IPS DF 6.9 (cell line): Measurements from ENCODE around the gene NEB.
"Not testable (repeated sequence)": the region's sequence is repeated elsewhere in the genome, so short reads cannot be mapped to it uniquely, and the experiment has no call there.

ENCODE experiments used
- DNase-seq: peaks from one replicate; pipeline ENCODE4 v3.0.0-alpha.2; 2013; ENCODE audit warnings: low read depth, low spot score
- H3K27ac ChIP-seq: one replicate; pipeline ENCODE4 v1.5.1; 2013; ENCODE audit warnings: low read length, control low read depth
- H3K27me3 ChIP-seq: 2 replicates; pipeline ENCODE4 v1.6.1; 2013; ENCODE audit warnings: mild to moderate bottlenecking, low read length; ENCODE audit not compliant: control insufficient read depth, insufficient read depth
- H3K36me3 ChIP-seq: 2 replicates; pipeline ENCODE4 v1.6.1; 2013; ENCODE audit warnings: low read length; ENCODE audit not compliant: control insufficient read depth, insufficient read depth
- H3K4me1 ChIP-seq: 2 replicates; pipeline ENCODE4 v1.6.1; 2013; ENCODE audit warnings: low read length; ENCODE audit not compliant: control insufficient read depth, insufficient read depth
- H3K4me3 ChIP-seq: 2 replicates; pipeline ENCODE4 v1.5.1; 2013; ENCODE audit warnings: mild to moderate bottlenecking, low read length
- H3K9me3 ChIP-seq: 2 replicates; pipeline ENCODE4 v1.6.1; 2013; ENCODE audit warnings: low read length, inconsistent platforms; ENCODE audit not compliant: control insufficient read depth, insufficient read depth
- WGBS: extraction: QIAGEN DNeasy Blood & Tissue Kit; methylation state at CpG from one replicate; pipeline ENCODE4 v1.1.7; 2013; ENCODE audit warnings: mixed read lengths, missing lambda C conversion rate; ENCODE audit not compliant: insufficient read length, insufficient coverage; 5-methylcytosine and 5-hydroxymethylcytosine counted together

NEB gene

GRCh38 chr2:151596903-151597608, 137.2 kb downstream of the NEB start:
- DNase-seq, H3K36me3 ChIP-seq, H3K27me3 ChIP-seq, H3K9me3 ChIP-seq, H3K4me1 ChIP-seq, H3K27ac ChIP-seq, H3K4me3 ChIP-seq: not testable (repeated sequence)
- WGBS, result no CpG with 5 or more reads among the region's 4 CpGs

- H3K27ac ChIP-seq, H3K4me1 ChIP-seq, DNase-seq, H3K27me3 ChIP-seq, H3K36me3 ChIP-seq, H3K4me3 ChIP-seq, H3K9me3 ChIP-seq: not testable (repeated sequence)
- no CpG with 5 or more reads among the region's 4 CpGs for WGBS
These were observed 142.4 kb downstream of the NEB start for GRCh38 chr2:151591908-151592255.

GRCh38 chr2:151591250-151591907, 142.9 kb downstream of the NEB start:
- no CpG with 5 or more reads among the region's 5 CpGs for WGBS
- not testable (repeated sequence) for H3K9me3 ChIP-seq, H3K4me3 ChIP-seq, DNase-seq, H3K36me3 ChIP-seq, H3K27me3 ChIP-seq, H3K4me1 ChIP-seq, H3K27ac ChIP-seq

GRCh38 chr2:151581300-151581699, 153.0 kb downstream of the NEB start:
- not testable (repeated sequence) for H3K36me3 ChIP-seq, H3K9me3 ChIP-seq, DNase-seq, H3K27ac ChIP-seq, H3K27me3 ChIP-seq, H3K4me3 ChIP-seq, H3K4me1 ChIP-seq
- no CpG with 5 or more reads among the region's 5 CpGs for WGBS

GRCh38 chr2:151580697-151581096, 153.6 kb downstream of the NEB start:
- H3K4me1 ChIP-seq, H3K27ac ChIP-seq, DNase-seq, H3K4me3 ChIP-seq, H3K27me3 ChIP-seq, H3K36me3 ChIP-seq, H3K9me3 ChIP-seq: not testable (repeated sequence)
- WGBS, result no CpG with 5 or more reads among the region's 4 CpGs

GRCh38 chr2:151577116-151577515, 157.2 kb downstream of the NEB start:
- DNase-seq, result no peak
- no peaks in the 10 kb centered on the region for H3K4me1 ChIP-seq
- H3K27ac ChIP-seq, result no peak overlapping the region
- WGBS, result no CpG with 5 or more reads among the region's 5 CpGs
- H3K36me3 ChIP-seq, result no peaks in the 10 kb centered on the region
- H3K9me3 ChIP-seq, result no peaks in the 10 kb centered on the region
- H3K27me3 ChIP-seq, result no peaks in the 10 kb centered on the region
- no peak overlapping the region for H3K4me3 ChIP-seq

- no peak for DNase-seq
- WGBS, result no CpG with 5 or more reads among the region's 4 CpGs
These were observed 158.2 kb downstream of the NEB start for GRCh38 chr2:151576080-151576479.

GRCh38 chr2:151575338-151575737, 158.9 kb downstream of the NEB start:
- Histone ChIP-seq H3K9me3 (no peaks in the 10 kb centered on the region), H3K27me3 (no peaks in the 10 kb centered on the region), H3K36me3 (no peaks in the 10 kb centered on the region), H3K27ac (no peak overlapping the region), H3K4me1 (no peaks in the 10 kb centered on the region), H3K4me3 (no peak overlapping the region)
- DNase-seq, result no peak
- whole genome bisulfite sequencing, result no CpG with 5 or more reads among the region's 5 CpGs

More at GRCh38 chr2:151576080-151576479, 158.2 kb downstream of the NEB start:
- H3K9me3 ChIP-seq, result no peaks in the 10 kb centered on the region
- no peaks in the 10 kb centered on the region for H3K36me3 ChIP-seq
- H3K4me1 ChIP-seq, result no peaks in the 10 kb centered on the region
- H3K27ac ChIP-seq, result no peak overlapping the region
- H3K27me3 ChIP-seq, result no peaks in the 10 kb centered on the region
- no peak overlapping the region for H3K4me3 ChIP-seq

GRCh38 chr2:151570191-151570590, 164.1 kb downstream of the NEB start:
- Histone ChIP-seq H3K27me3 (no peaks in the 10 kb centered on the region), H3K36me3 (no peaks in the 10 kb centered on the region), H3K4me1 (no peaks in the 10 kb centered on the region), H3K9me3 (no peaks in the 10 kb centered on the region), H3K4me3 (no peak overlapping the region), H3K27ac (no peak overlapping the region)
- no CpG with 5 or more reads among the region's 8 CpGs for WGBS
- no peak for DNase-seq

- H3K36me3 ChIP-seq, result no peaks in the 10 kb centered on the region
- DNase-seq, result no peak
- H3K27ac ChIP-seq, result no peak overlapping the region
- H3K27me3 ChIP-seq, result no peaks in the 10 kb centered on the region
- H3K4me1 ChIP-seq, result no peaks in the 10 kb centered on the region
- no peaks in the 10 kb centered on the region for H3K9me3 ChIP-seq
- WGBS, result no CpG with 5 or more reads among the region's 8 CpGs
- H3K4me3 ChIP-seq, result no peak overlapping the region
These were observed 165.1 kb downstream of the NEB start for GRCh38 chr2:151569167-151569566.

GRCh38 chr2:151568501-151568900, 165.8 kb downstream of the NEB start:
- WGBS, result no CpG with 5 or more reads among the region's 7 CpGs
- no peaks in the 10 kb centered on the region for H3K4me1 ChIP-seq
- no peak for DNase-seq

More at GRCh38 chr2:151568501-151568900, 165.8 kb downstream of the NEB start:
- Histone ChIP-seq H3K9me3 (no peaks in the 10 kb centered on the region), H3K27ac (no peak overlapping the region), H3K27me3 (no peaks in the 10 kb centered on the region), H3K4me3 (no peak overlapping the region), H3K36me3 (no peaks in the 10 kb centered on the region)
